GM21825 (cell line): Measurements from ENCODE around the gene ZNG1C.
"Not testable (repeated sequence)": the region's sequence is repeated elsewhere in the genome, so short reads cannot be mapped to it uniquely, and the experiment has no call there.

Experiments used
- ATAC-seq: cut with Tn5 transposase; IDR thresholded peaks from one replicate; pipeline ENCODE4 v1.9.1; 2021; ENCODE audit warnings: mild to moderate bottlenecking, moderate library complexity; ENCODE audit not compliant: unreplicated experiment

Gene ZNG1C

GRCh38 chr9:68342265-68343025 is 100.7 kb downstream of the ZNG1C start:
- peak; percentile 86 for ATAC-seq

GRCh38 chr9:68343242-68343641 is 101.5 kb downstream of the ZNG1C start:
- ATAC-seq = not testable (repeated sequence)

- not testable (repeated sequence) for ATAC-seq
Measured at GRCh38 chr9:68343992-68344391, 102.2 kb downstream of the ZNG1C start.
